HG02610 (cell line): ENCODE results near the gene GPR146.
"Not testable (repeated sequence)": the region's sequence is repeated elsewhere in the genome, so short reads cannot be mapped to it uniquely, and the experiment has no call there.

Source experiments
- ATAC-seq: cut with Tn5 transposase; IDR thresholded peaks from one replicate; pipeline ENCODE4 v1.9.1; 2021; ENCODE audit warnings: mild to moderate bottlenecking, moderate library complexity; ENCODE audit not compliant: unreplicated experiment

GPR146 gene

DNA sequence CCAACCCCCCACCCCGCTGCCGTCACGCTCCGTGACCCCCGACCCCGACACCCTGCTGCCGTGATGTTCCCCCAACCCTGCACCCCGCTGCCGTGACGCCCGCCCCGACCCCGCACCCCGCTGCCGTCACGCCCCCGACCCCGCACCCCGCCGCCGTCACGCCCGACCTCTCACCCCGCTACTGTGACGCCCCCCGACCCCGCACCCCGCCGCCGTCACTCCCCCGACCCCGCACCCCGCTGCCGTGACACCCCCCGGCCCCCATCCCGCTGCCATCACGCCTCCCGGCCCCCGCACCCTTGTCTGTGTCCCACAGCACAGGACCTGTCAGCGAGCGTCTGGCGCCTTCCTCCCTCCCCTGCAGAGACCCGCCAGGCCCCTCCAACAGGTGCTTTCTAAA, 29.7 kb downstream of the GPR146 start:
- ATAC-seq: not testable (repeated sequence)

DNA sequence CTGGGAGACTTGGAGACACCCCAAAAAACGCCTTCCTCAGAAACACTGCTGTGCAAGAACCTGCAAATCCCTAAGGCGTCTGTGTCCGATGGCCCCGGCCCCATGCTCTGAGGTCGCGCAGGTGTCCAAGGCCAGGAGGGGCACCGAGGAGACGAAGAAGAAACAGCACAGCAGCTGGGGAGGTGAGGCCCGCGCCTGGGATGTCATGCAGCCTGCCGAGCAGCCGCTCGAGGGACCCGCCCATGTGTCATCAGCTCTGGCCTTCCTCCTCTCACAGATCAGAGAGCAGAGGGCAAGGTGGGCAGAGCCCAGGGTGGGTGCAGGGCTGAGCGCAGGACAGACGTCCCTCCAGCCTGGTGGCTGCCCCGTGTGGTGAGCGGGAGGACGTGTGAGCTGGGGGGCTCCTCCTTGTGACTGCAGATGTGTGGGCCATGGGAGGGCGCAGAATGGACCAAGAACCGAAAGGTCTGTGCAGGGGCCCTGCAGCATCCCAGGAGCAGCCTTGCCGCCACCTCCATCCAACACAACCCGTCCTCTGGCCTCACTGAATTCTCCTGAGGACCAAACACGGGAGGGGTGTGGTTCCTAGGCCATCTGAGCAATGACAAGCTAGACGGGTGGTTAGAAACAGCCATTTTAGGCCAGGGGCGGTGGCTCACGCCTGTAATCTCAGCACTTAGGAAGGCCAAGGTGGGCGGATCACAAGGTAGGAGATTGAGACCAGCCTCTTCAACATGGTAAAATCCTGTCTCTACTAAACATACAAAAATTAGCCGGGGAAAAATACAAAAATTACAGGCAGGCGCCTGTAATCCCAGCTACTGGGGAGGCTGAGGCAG, 30.5 kb downstream of the GPR146 start:
- ATAC-seq: no peak

GRCh38 chr7:1076184-1077072, 32.1 kb downstream of the GPR146 start:
- ATAC-seq: no peak

GRCh38 chr7:1078519-1078918, 34.2 kb downstream of the GPR146 start:
- ATAC-seq: no peak

- ATAC-seq: no peak
These were observed 34.6 kb downstream of the GPR146 start for GRCh38 chr7:1078985-1079384.

DNA sequence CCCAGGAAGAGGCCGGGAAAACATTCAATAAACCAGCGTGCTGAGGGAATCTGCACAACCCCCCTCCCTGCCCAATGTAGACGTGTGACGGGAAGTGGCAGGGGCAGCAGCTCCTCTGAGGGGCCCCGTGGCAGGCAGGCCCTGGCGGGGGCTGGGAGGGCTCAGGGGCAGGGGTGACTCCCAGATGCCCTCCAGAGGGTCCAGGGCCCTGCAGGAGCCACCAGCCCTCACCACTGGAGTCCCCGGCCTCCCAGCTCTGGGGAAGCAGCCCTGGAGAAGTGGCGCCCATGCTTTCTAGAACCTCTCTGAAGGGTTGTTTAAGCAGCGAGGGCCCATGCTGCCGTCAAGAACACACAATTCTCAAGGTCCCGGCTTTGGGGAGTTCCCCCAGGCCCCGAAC, 35.2 kb downstream of the GPR146 start:
- no peak for ATAC-seq

DNA sequence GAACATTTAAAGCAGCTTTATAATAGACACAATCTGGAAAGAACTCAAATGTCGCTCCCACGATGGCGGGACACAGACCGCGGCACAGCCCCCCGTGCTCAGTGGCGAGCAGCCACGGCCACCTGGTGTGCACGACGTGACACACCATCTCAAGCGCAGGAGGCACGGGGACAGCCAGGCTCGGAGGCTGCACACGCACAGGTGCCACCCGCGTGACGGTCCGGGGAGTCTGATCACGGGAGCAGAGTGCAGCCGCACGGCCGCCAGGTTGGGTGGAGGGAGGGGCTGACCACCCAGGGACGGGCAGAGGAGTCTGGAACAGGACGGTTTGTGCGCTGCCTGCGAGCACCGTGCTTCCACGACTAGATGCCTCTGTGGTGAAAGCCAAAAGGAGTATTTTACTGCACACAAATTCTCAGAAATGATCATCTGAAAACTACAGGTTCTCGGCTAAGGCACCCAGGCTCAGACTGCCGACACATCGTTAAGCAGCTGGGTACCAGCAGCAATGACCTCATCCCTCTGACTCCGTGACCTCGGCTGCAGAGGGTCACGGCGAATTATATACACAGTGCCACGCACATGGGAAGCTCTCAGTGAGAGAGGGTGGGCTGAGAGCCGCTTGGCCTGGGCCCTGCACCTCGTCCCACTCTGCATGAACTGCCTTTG, 36.0 kb downstream of the GPR146 start:
- no peak for ATAC-seq

GRCh38 chr7:1080921-1081255, 36.5 kb downstream of the GPR146 start:
- no peak for ATAC-seq

DNA sequence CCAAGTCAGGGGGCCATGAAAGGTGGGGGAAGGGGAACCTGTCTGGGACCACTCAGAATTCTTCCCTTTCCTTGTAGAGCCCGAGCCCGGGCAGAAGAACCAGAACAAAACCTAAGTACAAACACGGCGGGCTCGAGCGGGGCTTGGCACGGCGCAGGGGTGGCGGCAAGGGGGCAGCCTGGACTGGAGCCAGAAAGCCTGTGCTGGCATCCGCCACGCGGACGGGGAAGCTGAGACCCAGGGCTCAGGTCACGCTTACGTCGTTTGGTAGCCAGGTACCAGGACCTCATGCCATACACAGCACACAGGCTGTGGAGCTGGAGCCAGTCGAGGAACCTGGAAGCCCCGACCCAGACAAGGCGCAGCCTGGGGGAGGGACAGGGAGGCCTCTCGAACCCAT, 37.0 kb downstream of the GPR146 start:
- ATAC-seq: no peak

- ATAC-seq: no peak
These were observed 37.6 kb downstream of the GPR146 start for GRCh38 chr7:1081931-1082401.

GRCh38 chr7:1083729-1084657, 39.6 kb downstream of the GPR146 start:
- ATAC-seq: no peak

GRCh38 chr7:1085266-1085665, 40.9 kb downstream of the GPR146 start:
- no peak for ATAC-seq

GRCh38 chr7:1085910-1086421, 41.6 kb downstream of the GPR146 start:
- no peak for ATAC-seq

- ATAC-seq: peak; percentile 58
These were observed 42.5 kb downstream of the GPR146 start for GRCh38 chr7:1086588-1087464.

DNA sequence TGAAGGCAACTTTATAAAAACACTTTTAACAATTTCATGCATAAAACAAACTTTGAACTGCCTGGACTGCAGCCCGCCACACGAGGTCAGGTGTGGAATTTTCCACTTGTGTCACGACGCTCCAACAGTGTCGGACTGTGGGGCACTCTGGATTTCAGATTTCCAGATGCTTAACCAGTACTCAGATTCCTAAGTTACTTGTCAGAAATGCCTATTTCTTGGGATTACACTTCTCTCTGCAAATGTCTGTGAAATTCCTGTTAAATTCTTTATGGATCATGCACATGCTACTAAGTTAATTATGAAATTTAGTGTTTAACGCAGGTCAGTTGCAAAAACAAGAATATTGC, 43.1 kb downstream of the GPR146 start:
- ATAC-seq: no peak

- ATAC-seq: no peak
These were observed 43.9 kb downstream of the GPR146 start, which contains the start of gene GPER1 for GRCh38 chr7:1087952-1088920. TSS of gene GPER1 (plus strand) at chr7:1088113. CDS start at chr7:1091729, 3,616 bp downstream.

- no peak for ATAC-seq
These were observed 45.9 kb downstream of the GPR146 start for GRCh38 chr7:1090236-1090635.
